GM12891 (cell line): ENCODE data around the gene FBXO44.

ENCODE experiments used
- PAX5 ChIP-seq: IDR thresholded peaks from 2 replicates; pipeline ENCODE4 v1.6.1; 2011; ENCODE audit warnings: low read length, moderate library complexity, mild to moderate bottlenecking; ENCODE audit not compliant: insufficient read depth, severe bottlenecking
- POLR2A ChIP-seq: IDR thresholded peaks from 2 replicates; pipeline ENCODE4 v1.6.1; 2011; ENCODE audit warnings: low read depth, low read length, control low read depth
- POLR2AphosphoS5 ChIP-seq: IDR thresholded peaks from 2 replicates; pipeline ENCODE4 v1.6.1; 2011; ENCODE audit warnings: low read depth, low read length, control low read depth
- SPI1 ChIP-seq: IDR thresholded peaks from 2 replicates; pipeline ENCODE4 v1.6.1; 2011; ENCODE audit warnings: low read depth, low read length, control low read depth
- TAF1 ChIP-seq: IDR thresholded peaks from 2 replicates; pipeline ENCODE4 v1.6.1; 2011; ENCODE audit warnings: low read depth, low read length, control low read depth

DNA sequence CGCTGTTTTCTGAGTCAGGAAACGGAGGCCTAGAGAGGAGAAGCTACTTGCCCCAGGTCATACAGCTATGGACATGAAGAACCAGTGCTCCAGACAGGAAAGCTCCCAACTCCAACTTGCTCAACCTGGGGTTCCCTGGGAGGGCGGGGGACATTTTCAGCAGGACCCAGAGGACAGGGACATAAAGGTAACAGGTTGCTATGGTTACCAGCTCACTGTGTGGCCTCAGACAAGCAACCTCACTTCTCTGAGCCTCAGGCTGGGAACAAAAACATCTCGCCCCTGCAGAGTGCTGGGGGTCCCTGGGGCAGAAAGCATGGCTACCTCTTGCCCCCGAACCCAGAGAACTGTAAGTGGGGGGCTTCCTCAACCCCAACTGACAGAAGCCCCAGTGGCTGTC is 16.6 kb upstream of the FBXO44 start:
- TF ChIP-seq POLR2A (no peak), TAF1 (no peak), POLR2AphosphoS5 (no peak), SPI1 (no peak), PAX5 (no peak)
